SU-DHL-6 (cell line): ENCODE measurements around the gene LIX1L.

Experiments used
- H2AFZ ChIP-seq: fragments of 200-600 bp; sonication (generic); 2 replicates; pipeline ENCODE4 v1.6.1; 2014; ENCODE audit warnings: low read depth, mild to moderate bottlenecking, moderate library complexity, mixed read lengths, antibody characterized with exemption, low read length; ENCODE audit not compliant: severe bottlenecking
- H3F3A ChIP-seq: fragments of 200-600 bp; shearing (Covaris generic); 2 replicates; pipeline ENCODE4 v1.6.0; 2016; ENCODE audit warnings: antibody characterized with exemption, mild to moderate bottlenecking; ENCODE audit not compliant: insufficient read depth
- H3K27ac ChIP-seq: fragments of 200-600 bp; sonication (generic); 2 replicates; pipeline ENCODE4 v1.5.1; 2016; ENCODE audit warnings: low read depth, mild to moderate bottlenecking, low read length, moderate library complexity, mixed read lengths
- H3K27me3 ChIP-seq: fragments of 200-600 bp; sonication (generic), shearing (Covaris generic); 2 replicates; pipeline ENCODE4 v1.6.0; 2014; ENCODE audit warnings: mild to moderate bottlenecking, low read length
- H3K36me3 ChIP-seq: fragments of 200-600 bp; sonication (generic); 2 replicates; pipeline ENCODE4 v1.6.1; 2014; ENCODE audit warnings: mild to moderate bottlenecking, low read length, mixed read lengths
- H3K4me2 ChIP-seq: fragments of 300-600, 200-600 bp; shearing (Covaris generic), sonication (generic); 2 replicates; pipeline ENCODE4 v1.6.0; 2014; ENCODE audit warnings: low read length, low read depth, mild to moderate bottlenecking; ENCODE audit not compliant: poor library complexity, severe bottlenecking
- H3K4me3 ChIP-seq: fragments of 200-600 bp; sonication (generic); 2 replicates; pipeline ENCODE4 v1.5.1; 2014; ENCODE audit warnings: antibody characterized with exemption, low read length, mild to moderate bottlenecking, mixed read lengths; ENCODE audit not compliant: insufficient read depth, poor library complexity, severe bottlenecking
- H3K79me2 ChIP-seq: fragments of 200-600 bp; sonication (generic); 2 replicates; pipeline ENCODE4 v1.6.1; 2014; ENCODE audit warnings: mild to moderate bottlenecking, low read length, moderate library complexity; ENCODE audit not compliant: insufficient read depth
- H3K9ac ChIP-seq: fragments of 200-600 bp; sonication (generic); 2 replicates; pipeline ENCODE4 v1.7.0; 2014; ENCODE audit warnings: mild to moderate bottlenecking, low read length
- H3K9me2 ChIP-seq: fragments of 200-600 bp; sonication (generic); replicated peaks from 2 replicates; pipeline ENCODE4 v1.6.1; 2014; ENCODE audit warnings: low read length; ENCODE audit not compliant: insufficient read depth
- H3K9me3 ChIP-seq: fragments of 200-600 bp; sonication (generic); 2 replicates; pipeline ENCODE4 v1.6.1; 2014; ENCODE audit warnings: low read length, mixed read lengths; ENCODE audit not compliant: insufficient read depth
- H4K20me1 ChIP-seq: fragments of 200-600 bp; sonication (generic); 2 replicates; pipeline ENCODE4 v1.6.1; 2014; ENCODE audit warnings: low read depth, mild to moderate bottlenecking, antibody characterized with exemption, low read length, moderate library complexity, mixed read lengths
- CTCF ChIP-seq: fragments of 200-600 bp; sonication (generic); IDR thresholded peaks from one replicate; pipeline ENCODE4 v1.5.1; 2017; ENCODE audit warnings: antibody characterized with exemption, mild to moderate bottlenecking, low read length, moderate library complexity; ENCODE audit not compliant: insufficient read depth, poor library complexity, severe bottlenecking
- EZH2phosphoT487 ChIP-seq: fragments of 200-600 bp; sonication (generic), shearing (Covaris generic); conservative IDR thresholded peaks from 2 replicates; pipeline ENCODE4 v1.6.1; 2018; ENCODE audit warnings: mild to moderate bottlenecking, antibody characterized with exemption, low read length, moderate library complexity, mixed read lengths

The LIX1L gene

GRCh38 chr1:145952903-145953302 lies 4.9 kb downstream of the LIX1L start:
- Histone ChIP-seq H4K20me1 (no peaks in the 10 kb centered on the region), H3K4me2 (no peak overlapping the region), H2AFZ (no peak overlapping the region), H3K79me2 (no peaks in the 10 kb centered on the region), H3K9ac (no peak overlapping the region), H3F3A (peaks cover 13% of the 10 kb centered on the region; the same call in 1 of the 2 replicates), H3K4me3 (no peak overlapping the region), H3K27me3 (no peaks in the 10 kb centered on the region), H3K9me3 (no peaks in the 10 kb centered on the region), H3K9me2 (no peaks in the 10 kb centered on the region), H3K27ac (no peak overlapping the region), H3K36me3 (no peaks in the 10 kb centered on the region)
- TF ChIP-seq EZH2phosphoT487, result no peak
- TF ChIP-seq CTCF, result no peak

GRCh38 chr1:145951526-145951925 lies 6.3 kb downstream of the LIX1L start:
- no peaks in the 10 kb centered on the region for H3K79me2 ChIP-seq
- H2AFZ ChIP-seq, result no peak overlapping the region
- no peak overlapping the region for H3K9ac ChIP-seq
- no peaks in the 10 kb centered on the region for H3K9me2 ChIP-seq
- no peak overlapping the region for H3K4me3 ChIP-seq
- H3K9me3 ChIP-seq, result no peaks in the 10 kb centered on the region
- no peaks in the 10 kb centered on the region for H4K20me1 ChIP-seq
- H3K4me2 ChIP-seq, result no peak overlapping the region
- H3K36me3 ChIP-seq, result no peaks in the 10 kb centered on the region
- no peak overlapping the region for H3K27ac ChIP-seq
- no peaks in the 10 kb centered on the region for H3K27me3 ChIP-seq
- H3F3A ChIP-seq, result peaks cover 5% of the 10 kb centered on the region; the same call in 1 of the 2 replicates
- no peak for TF ChIP-seq EZH2phosphoT487
- TF ChIP-seq CTCF, result no peak

GRCh38 chr1:145949219-145949618 lies 8.6 kb downstream of the LIX1L start:
- Histone ChIP-seq H3K4me2 (no peak overlapping the region), H3K27me3 (no peaks in the 10 kb centered on the region), H3K9me3 (no peaks in the 10 kb centered on the region), H4K20me1 (no peaks in the 10 kb centered on the region), H3K79me2 (no peaks in the 10 kb centered on the region), H3K9ac (no peak overlapping the region), H3F3A (no peaks in the 10 kb centered on the region), H3K9me2 (no peaks in the 10 kb centered on the region), H2AFZ (no peak overlapping the region), H3K27ac (no peak overlapping the region), H3K36me3 (no peaks in the 10 kb centered on the region), H3K4me3 (no peak overlapping the region)
- TF ChIP-seq EZH2phosphoT487 (no peak), CTCF (no peak)
